ENCODE results near the gene NANOS2.

The NANOS2 gene

GRCh38 chr19:45959517-45960025 lies 45.0 kb upstream of the NANOS2 start:
- Histone ChIP-seq H3K4me2 (ENCODE audit: low read depth, low read length) (no peak overlapping the region), H3K79me2 (ENCODE audit: low read length) (no peaks in the 10 kb centered on the region), H4K20me1 (ENCODE audit: insufficient read depth, low read length) (no peaks in the 10 kb centered on the region), H2AFZ (ENCODE audit: low read length) (no peak overlapping the region), H3K9ac (ENCODE audit: low read length) (no peak overlapping the region), H3K27ac (ENCODE audit: low read length) (no peak overlapping the region), H3K27me3 (replicated peaks; ENCODE audit: insufficient read depth, low read length) (peaks cover 89% of the 10 kb centered on the region), H3K9me3 (replicated peaks; ENCODE audit: insufficient read depth, low read length) (no peaks in the 10 kb centered on the region), H3K4me3 (ENCODE audit: low read length) (no peak overlapping the region), H3F3A (ENCODE audit: insufficient read depth, low read length) (no peaks in the 10 kb centered on the region), H3K4me1 (ENCODE audit: low read length) (no peaks in the 10 kb centered on the region), H3K9me2 (replicated peaks; ENCODE audit: insufficient read depth, low read length) (no peaks in the 10 kb centered on the region), H3K36me3 (replicated peaks; ENCODE audit: insufficient read depth, low read length) (no peaks in the 10 kb centered on the region)
- no peak for TF ChIP-seq EZH2 (optimal IDR thresholded peaks at IDR 0.05; ENCODE audit: low read depth, low read length)
- no peak for DNase-seq

GRCh38 chr19:45958769-45959516 lies 44.4 kb upstream of the NANOS2 start:
- H3K4me3 ChIP-seq (ENCODE audit: low read length): no peak overlapping the region

GRCh38 chr19:45958320-45958719 lies 43.7 kb upstream of the NANOS2 start:
- Histone ChIP-seq H3F3A (ENCODE audit: insufficient read depth, low read length) (no peaks in the 10 kb centered on the region), H3K9me2 (replicated peaks; ENCODE audit: insufficient read depth, low read length) (no peaks in the 10 kb centered on the region), H3K4me2 (ENCODE audit: low read depth, low read length) (no peak overlapping the region), H3K27ac (ENCODE audit: low read length) (no peak overlapping the region), H3K4me3 (ENCODE audit: low read length) (no peak overlapping the region), H3K79me2 (ENCODE audit: low read length) (no peaks in the 10 kb centered on the region), H3K36me3 (replicated peaks; ENCODE audit: insufficient read depth, low read length) (no peaks in the 10 kb centered on the region), H3K9me3 (replicated peaks; ENCODE audit: insufficient read depth, low read length) (no peaks in the 10 kb centered on the region), H3K27me3 (replicated peaks; ENCODE audit: insufficient read depth, low read length) (peaks cover 81% of the 10 kb centered on the region), H3K9ac (ENCODE audit: low read length) (no peak overlapping the region), H3K4me1 (ENCODE audit: low read length) (peaks cover under 1% of the 10 kb centered on the region; the same call in 1 of the 2 replicates), H2AFZ (ENCODE audit: low read length) (no peak overlapping the region), H4K20me1 (ENCODE audit: insufficient read depth, low read length) (no peaks in the 10 kb centered on the region)
- no peak for DNase-seq
- TF ChIP-seq EZH2phosphoT487 (IDR thresholded peaks at IDR 0.05; ENCODE audit: low read length): no peak
- no peak for TF ChIP-seq EZH2 (optimal IDR thresholded peaks at IDR 0.05; ENCODE audit: low read depth, low read length)
- no peak for TF ChIP-seq CTCF (IDR thresholded peaks at IDR 0.05; ENCODE audit: low read length)

More at GRCh38 chr19:45958769-45959516, 44.4 kb upstream of the NANOS2 start:
- no peak overlapping the region for H3K4me2 ChIP-seq (ENCODE audit: low read depth, low read length)
- H3K9ac ChIP-seq (ENCODE audit: low read length): no peak overlapping the region
- no peak overlapping the region for H2AFZ ChIP-seq (ENCODE audit: low read length)
- H3K9me2 ChIP-seq (replicated peaks; ENCODE audit: insufficient read depth, low read length): no peaks in the 10 kb centered on the region
- H3K36me3 ChIP-seq (replicated peaks; ENCODE audit: insufficient read depth, low read length): no peaks in the 10 kb centered on the region
- TF ChIP-seq EZH2phosphoT487 (IDR thresholded peaks at IDR 0.05; ENCODE audit: low read length) (no peak), CTCF (IDR thresholded peaks at IDR 0.05; ENCODE audit: low read length) (no peak), EZH2 (optimal IDR thresholded peaks at IDR 0.05; ENCODE audit: low read depth, low read length) (no peak)
- DNase-seq: no peak
- H3K9me3 ChIP-seq (replicated peaks; ENCODE audit: insufficient read depth, low read length): no peaks in the 10 kb centered on the region
- no peaks in the 10 kb centered on the region for H4K20me1 ChIP-seq (ENCODE audit: insufficient read depth, low read length)
- H3K27ac ChIP-seq (ENCODE audit: low read length): no peak overlapping the region
- peaks cover 85% of the 10 kb centered on the region for H3K27me3 ChIP-seq (replicated peaks; ENCODE audit: insufficient read depth, low read length)
- no peaks in the 10 kb centered on the region for H3F3A ChIP-seq (ENCODE audit: insufficient read depth, low read length)
- no peaks in the 10 kb centered on the region for H3K4me1 ChIP-seq (ENCODE audit: low read length)
- no peaks in the 10 kb centered on the region for H3K79me2 ChIP-seq (ENCODE audit: low read length)
